Measurements from ENCODE around the gene ADAM22.

ADAM22 gene

DNA sequence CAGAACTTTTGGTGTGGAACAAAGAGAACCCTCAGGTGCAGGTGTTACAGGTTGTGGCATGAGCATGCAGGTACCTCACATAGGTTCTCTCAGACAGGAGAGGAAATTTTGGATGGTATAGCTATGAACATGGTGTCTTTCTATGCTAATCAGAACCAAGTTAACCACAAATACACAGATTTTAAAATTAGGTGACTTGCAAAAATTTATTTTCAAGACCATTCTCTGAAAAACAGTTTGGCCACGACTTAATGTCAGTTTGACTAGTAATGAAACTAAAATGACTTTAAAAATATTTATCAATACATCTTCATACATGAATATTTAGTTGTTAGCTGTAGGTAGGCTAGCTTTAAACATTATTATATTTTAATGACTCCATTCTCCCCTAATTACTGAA, 156.2 kb downstream of the ADAM22 start (continued):
- TF ChIP-seq, protein P1, sequence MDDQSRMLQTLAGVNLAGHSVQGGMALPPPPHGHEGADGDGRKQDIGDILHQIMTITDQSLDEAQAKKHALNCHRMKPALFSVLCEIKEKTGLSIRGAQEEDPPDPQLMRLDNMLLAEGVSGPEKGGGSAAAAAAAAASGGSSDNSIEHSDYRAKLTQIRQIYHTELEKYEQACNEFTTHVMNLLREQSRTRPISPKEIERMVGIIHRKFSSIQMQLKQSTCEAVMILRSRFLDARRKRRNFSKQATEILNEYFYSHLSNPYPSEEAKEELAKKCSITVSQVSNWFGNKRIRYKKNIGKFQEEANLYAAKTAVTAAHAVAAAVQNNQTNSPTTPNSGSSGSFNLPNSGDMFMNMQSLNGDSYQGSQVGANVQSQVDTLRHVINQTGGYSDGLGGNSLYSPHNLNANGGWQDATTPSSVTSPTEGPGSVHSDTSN (CRISPR knock-in tag; IDR thresholded peaks at IDR 0.05) = no peak
- no peak for TF ChIP-seq ZNF239 (tag by site-specific recombination; IDR thresholded peaks at IDR 0.05)
- TF ChIP-seq ZNF701 (tag by site-specific recombination; IDR thresholded peaks at IDR 0.05) = no peak
- TF ChIP-seq ZNF350 (tag by site-specific recombination; IDR thresholded peaks at IDR 0.05) = no peak
- TF ChIP-seq, protein P2, sequence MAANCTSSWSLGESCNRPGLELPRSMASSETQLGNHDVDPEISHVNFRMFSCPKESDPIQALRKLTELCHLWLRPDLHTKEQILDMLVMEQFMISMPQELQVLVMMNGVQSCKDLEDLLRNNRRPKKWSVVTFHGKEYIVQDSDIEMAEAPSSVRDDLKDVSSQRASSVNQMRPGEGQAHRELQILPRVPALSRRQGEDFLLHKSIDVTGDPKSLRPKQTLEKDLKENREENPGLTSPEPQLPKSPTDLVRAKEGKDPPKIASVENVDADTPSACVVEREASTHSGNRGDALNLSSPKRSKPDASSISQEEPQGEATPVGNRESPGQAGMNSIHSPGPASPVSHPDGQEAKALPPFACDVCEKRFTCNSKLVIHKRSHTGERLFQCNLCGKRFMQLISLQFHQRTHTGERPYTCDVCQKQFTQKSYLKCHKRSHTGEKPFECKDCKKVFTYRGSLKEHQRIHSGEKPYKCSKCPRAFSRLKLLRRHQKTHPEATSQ (tag by site-specific recombination; IDR thresholded peaks at IDR 0.05) = no peak
- TF ChIP-seq ZNF155 (tag by site-specific recombination; IDR thresholded peaks at IDR 0.05) = no peak
- TF ChIP-seq, protein P3, sequence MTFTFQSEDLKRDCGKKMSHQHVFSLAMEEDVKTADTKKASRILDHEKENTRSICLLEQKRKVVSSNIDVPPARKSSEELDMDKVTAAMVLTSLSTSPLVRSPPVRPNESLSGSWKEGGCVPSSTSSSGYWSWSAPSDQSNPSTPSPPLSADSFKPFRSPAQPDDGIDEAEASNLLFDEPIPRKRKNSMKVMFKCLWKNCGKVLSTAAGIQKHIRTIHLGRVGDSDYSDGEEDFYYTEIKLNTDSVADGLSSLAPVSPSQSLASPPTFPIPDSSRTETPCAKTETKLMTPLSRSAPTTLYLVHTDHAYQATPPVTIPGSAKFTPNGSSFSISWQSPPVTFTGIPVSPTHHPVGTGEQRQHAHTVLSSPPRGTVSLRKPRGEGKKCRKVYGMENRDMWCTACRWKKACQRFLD (tag by site-specific recombination; IDR thresholded peaks at IDR 0.05) = no peak
- TF ChIP-seq ZNF571 (tag by site-specific recombination; IDR thresholded peaks at IDR 0.05) = no peak
- no peak for TF ChIP-seq ZBTB48 (tag by site-specific recombination; IDR thresholded peaks at IDR 0.05)
- no peak for TF ChIP-seq WT1 (tag by site-specific recombination; IDR thresholded peaks at IDR 0.05)
- no peak for TF ChIP-seq ZNF157 (tag by site-specific recombination; IDR thresholded peaks at IDR 0.05)

DNA sequence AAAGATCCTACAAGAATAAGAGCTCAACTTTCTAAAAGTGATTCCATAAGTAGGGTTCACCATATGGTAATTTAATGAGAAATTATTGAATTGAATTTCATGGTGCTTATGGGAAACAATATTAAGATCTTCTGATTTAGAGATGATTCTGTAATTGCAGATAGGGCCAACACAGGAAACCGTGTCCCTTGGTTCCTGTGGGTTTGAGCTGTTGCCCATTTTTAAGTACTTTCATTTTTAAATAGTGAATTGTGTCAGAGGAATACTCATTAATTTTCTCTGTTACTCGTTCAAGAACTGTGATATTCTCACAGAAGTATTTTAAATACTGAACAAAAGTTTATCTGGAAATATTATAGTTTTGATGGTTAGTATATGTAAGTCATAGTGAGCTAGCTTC, 156.6 kb downstream of the ADAM22 start:
- H3K4me3 ChIP-seq (ENCODE audit: low read depth, low read length) = no peak overlapping the region
- no peaks in the 10 kb centered on the region for H3K9me3 ChIP-seq (ENCODE audit: control insufficient read depth, insufficient read depth, low read depth, low read length)
- TF ChIP-seq ZNF585B (tag by site-specific recombination; IDR thresholded peaks at IDR 0.05) (no peak), ZSCAN16 (tag by site-specific recombination; IDR thresholded peaks at IDR 0.05) (no peak), ZNF157 (tag by site-specific recombination; IDR thresholded peaks at IDR 0.05) (no peak), YY1 (tag by site-specific recombination; IDR thresholded peaks at IDR 0.05) (no peak), ZNF221 (tag by site-specific recombination; IDR thresholded peaks at IDR 0.05; ENCODE audit: borderline replicate concordance) (no peak), ZNF155 (tag by site-specific recombination; IDR thresholded peaks at IDR 0.05) (no peak), ZNF510 (tag by site-specific recombination; IDR thresholded peaks at IDR 0.05; ENCODE audit: insufficient replicate concordance) (no peak), ZNF548 (tag by site-specific recombination; IDR thresholded peaks at IDR 0.05) (no peak), ZNF514 (tag by site-specific recombination; IDR thresholded peaks at IDR 0.05) (no peak), ZNF629 (tag by site-specific recombination; IDR thresholded peaks at IDR 0.05) (no peak), ZXDB (tag by site-specific recombination; IDR thresholded peaks at IDR 0.05) (no peak)
- TF ChIP-seq, protein P4, sequence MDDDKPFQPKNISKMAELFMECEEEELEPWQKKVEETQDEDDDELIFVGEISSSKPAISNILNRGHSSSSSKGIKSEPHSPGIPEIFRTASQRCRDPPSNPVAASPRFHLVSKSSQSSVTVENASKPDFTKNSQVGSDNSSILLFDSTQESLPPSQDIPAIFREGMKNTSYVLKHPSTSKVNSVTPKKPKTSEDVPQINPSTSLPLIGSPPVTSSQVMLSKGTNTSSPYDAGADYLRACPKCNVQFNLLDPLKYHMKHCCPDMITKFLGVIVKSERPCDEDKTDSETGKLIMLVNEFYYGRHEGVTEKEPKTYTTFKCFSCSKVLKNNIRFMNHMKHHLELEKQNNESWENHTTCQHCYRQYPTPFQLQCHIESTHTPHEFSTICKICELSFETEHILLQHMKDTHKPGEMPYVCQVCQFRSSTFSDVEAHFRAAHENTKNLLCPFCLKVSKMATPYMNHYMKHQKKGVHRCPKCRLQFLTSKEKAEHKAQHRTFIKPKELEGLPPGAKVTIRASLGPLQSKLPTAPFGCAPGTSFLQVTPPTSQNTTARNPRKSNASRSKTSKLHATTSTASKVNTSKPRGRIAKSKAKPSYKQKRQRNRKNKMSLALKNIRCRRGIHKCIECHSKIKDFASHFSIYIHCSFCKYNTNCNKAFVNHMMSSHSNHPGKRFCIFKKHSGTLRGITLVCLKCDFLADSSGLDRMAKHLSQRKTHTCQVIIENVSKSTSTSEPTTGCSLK (tag by site-specific recombination; IDR thresholded peaks at IDR 0.05) = no peak
- TF ChIP-seq, protein P5, sequence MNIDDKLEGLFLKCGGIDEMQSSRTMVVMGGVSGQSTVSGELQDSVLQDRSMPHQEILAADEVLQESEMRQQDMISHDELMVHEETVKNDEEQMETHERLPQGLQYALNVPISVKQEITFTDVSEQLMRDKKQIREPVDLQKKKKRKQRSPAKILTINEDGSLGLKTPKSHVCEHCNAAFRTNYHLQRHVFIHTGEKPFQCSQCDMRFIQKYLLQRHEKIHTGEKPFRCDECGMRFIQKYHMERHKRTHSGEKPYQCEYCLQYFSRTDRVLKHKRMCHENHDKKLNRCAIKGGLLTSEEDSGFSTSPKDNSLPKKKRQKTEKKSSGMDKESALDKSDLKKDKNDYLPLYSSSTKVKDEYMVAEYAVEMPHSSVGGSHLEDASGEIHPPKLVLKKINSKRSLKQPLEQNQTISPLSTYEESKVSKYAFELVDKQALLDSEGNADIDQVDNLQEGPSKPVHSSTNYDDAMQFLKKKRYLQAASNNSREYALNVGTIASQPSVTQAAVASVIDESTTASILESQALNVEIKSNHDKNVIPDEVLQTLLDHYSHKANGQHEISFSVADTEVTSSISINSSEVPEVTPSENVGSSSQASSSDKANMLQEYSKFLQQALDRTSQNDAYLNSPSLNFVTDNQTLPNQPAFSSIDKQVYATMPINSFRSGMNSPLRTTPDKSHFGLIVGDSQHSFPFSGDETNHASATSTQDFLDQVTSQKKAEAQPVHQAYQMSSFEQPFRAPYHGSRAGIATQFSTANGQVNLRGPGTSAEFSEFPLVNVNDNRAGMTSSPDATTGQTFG (tag by site-specific recombination; IDR thresholded peaks at IDR 0.05; ENCODE audit: borderline replicate concordance) = no peak
- TF ChIP-seq, protein P6, sequence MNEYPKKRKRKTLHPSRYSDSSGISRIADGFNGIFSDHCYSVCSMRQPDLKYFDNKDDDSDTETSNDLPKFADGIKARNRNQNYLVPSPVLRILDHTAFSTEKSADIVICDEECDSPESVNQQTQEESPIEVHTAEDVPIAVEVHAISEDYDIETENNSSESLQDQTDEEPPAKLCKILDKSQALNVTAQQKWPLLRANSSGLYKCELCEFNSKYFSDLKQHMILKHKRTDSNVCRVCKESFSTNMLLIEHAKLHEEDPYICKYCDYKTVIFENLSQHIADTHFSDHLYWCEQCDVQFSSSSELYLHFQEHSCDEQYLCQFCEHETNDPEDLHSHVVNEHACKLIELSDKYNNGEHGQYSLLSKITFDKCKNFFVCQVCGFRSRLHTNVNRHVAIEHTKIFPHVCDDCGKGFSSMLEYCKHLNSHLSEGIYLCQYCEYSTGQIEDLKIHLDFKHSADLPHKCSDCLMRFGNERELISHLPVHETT (tag by site-specific recombination; IDR thresholded peaks at IDR 0.05) = no peak
- TF ChIP-seq, protein P7, sequence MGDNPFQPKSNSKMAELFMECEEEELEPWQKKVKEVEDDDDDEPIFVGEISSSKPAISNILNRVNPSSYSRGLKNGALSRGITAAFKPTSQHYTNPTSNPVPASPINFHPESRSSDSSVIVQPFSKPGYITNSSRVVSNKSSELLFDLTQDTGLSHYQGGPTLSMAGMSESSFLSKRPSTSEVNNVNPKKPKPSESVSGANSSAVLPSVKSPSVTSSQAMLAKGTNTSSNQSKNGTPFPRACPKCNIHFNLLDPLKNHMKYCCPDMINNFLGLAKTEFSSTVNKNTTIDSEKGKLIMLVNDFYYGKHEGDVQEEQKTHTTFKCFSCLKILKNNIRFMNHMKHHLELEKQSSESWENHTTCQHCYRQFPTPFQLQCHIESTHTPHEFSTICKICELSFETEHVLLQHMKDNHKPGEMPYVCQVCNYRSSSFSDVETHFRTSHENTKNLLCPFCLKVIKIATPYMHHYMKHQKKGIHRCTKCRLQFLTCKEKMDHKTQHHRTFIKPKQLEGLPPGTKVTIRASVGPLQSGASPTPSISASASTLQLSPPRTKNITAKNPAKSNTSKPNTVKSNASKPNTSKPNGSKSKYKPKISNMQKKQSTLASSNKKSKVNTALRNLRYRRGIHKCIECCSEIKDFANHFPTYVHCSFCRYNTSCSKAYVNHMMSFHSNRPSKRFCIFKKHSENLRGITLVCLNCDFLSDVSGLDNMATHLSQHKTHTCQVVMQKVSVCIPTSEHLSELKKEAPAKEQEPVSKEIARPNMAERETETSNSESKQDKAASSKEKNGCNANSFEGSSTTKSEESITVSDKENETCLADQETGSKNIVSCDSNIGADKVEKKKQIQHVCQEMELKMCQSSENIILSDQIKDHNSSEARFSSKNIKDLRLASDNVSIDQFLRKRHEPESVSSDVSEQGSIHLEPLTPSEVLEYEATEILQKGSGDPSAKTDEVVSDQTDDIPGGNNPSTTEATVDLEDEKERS (tag by site-specific recombination; IDR thresholded peaks at IDR 0.05) = no peak
- no peaks in the 10 kb centered on the region for H3K36me3 ChIP-seq (ENCODE audit: control insufficient read depth in 2 of 2, insufficient read depth in 1 of 2, low read length in 2 of 2)
- CTCF ChIA-PET = interaction anchor here (0.6 kb wide), 1 partner anchor 42 kb away, joined by 3 read pairs; no protein-coding TSS in a partner anchor
- POLR2A ChIA-PET = no interaction called here
- no peak overlapping the region for H3K27ac ChIP-seq (ENCODE audit: extremely low read depth, low read depth, low read length)
- H3K4me1 ChIP-seq (ENCODE audit: control insufficient read depth, insufficient read depth, low read length) = peaks cover 17% of the 10 kb centered on the region

All from HEK293 (cell line).